GM19324 (cell line): Measurements from ENCODE around the gene TPST2.
"Not testable (repeated sequence)": the region's sequence is repeated elsewhere in the genome, so short reads cannot be mapped to it uniquely, and the experiment has no call there.

Experiments used
- ATAC-seq: cut with Tn5 transposase; IDR thresholded peaks from one replicate; pipeline ENCODE4 v1.9.1; 2021; ENCODE audit warnings: mild to moderate bottlenecking, moderate library complexity; ENCODE audit not compliant: unreplicated experiment, low FRiP score

Gene TPST2

DNA sequence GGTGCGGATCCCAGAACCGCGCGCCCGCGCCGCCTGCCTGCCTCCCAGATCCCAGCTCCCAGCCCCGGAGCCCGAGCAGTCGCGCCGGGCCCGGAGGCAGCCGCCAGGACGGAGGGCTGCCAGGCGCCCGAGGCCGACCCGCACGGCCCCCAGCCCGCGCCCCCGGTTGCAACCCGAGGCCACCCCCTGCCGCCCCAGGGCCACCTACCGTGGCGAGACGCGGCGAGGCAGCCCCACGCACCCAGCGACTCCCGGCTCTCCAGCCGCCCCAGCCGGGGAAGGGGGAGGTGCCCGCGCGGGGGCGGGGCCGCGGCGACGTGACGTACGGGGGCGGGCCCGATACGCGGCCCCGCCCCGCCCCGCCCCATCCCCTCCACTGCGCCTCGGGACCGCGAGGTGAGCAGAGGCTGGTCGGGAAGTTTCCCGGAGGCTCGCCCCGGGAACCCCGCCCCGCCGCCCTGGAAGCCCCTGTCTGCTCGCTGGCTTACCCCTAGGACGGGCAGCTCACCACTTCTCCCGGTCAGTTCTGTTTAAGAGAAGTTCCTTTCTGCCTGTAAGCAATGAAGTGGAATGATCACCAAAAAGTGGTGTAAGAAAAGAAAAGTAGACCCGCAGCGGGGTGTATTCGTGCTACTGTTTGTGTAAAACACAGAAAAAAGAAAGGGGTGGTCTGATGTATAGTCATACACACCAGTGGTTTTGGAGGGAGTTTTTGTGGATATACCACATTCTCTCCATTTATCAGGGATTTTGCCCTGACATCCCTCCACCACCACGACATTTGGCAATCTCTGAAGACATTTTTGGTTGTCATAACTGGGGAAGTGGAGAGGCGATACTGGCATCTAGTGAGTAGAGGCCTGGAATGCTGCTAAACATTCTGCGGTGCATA lies at the start of gene TPST2:
TPST2 (minus strand) TSS at position 288 of the 892 bp plus-strand sequence. CDS start 48,502 bp downstream, outside the sequence.
- peak; percentile 74 for ATAC-seq

DNA sequence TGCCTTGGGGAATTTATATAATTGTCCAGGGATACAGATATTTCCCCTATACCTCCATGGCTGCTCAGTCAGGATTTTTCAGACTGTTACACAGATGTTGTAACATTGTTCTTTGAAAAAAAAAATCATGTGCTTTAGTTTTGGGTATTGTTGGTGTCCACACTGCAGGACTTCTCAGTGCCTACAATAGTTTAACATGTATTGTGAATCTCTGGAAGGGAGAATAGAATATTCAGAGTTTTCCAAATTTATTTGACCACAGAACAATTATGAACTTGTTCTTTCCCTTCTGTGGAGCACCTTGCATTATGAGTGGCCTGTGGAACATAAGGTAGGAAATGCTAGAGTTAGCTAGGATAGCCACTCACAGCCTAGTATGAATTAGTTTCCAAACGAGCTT lies 46.4 kb upstream of the TPST2 start:
- ATAC-seq = no peak

DNA sequence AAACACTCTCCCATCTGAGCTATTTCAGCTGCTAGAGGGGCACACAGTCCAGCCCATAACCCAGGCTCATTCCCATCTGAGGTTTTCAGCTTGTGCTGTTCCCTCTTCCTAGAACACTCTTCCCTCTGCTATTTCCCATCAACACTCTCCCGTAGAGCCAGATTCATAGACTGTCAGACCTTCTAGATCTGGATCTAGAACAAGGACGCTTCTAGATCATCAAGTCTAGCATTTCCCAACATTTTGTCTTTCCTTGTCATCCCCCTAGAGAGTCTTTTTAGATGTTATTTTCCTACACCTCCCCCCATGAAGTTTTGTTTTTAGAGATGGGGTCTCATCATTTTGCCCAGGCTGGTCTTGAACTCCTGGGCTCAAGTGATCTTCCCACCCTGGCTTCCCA lies 45.2 kb upstream of the TPST2 start:
- ATAC-seq = no peak

DNA sequence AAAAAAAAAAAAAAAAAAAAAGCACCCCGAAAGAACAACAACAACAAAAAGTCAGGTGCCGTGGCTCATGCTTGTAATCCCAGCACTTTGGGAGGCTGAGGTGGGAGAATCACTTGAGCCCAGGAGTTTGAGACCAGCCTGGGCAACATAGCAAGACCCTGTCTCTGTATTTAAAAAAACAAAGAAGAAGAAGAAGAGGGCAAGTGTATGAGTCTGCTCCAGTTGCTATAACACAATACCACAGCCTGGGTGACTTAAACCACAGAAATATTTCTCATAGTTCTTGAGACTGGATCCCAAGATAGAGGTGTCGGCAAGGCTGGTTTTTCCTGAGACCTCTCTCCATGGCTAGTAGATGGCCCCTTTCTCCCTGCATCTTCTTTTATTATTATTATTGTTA lies 44.3 kb upstream of the TPST2 start:
- no peak for ATAC-seq

DNA sequence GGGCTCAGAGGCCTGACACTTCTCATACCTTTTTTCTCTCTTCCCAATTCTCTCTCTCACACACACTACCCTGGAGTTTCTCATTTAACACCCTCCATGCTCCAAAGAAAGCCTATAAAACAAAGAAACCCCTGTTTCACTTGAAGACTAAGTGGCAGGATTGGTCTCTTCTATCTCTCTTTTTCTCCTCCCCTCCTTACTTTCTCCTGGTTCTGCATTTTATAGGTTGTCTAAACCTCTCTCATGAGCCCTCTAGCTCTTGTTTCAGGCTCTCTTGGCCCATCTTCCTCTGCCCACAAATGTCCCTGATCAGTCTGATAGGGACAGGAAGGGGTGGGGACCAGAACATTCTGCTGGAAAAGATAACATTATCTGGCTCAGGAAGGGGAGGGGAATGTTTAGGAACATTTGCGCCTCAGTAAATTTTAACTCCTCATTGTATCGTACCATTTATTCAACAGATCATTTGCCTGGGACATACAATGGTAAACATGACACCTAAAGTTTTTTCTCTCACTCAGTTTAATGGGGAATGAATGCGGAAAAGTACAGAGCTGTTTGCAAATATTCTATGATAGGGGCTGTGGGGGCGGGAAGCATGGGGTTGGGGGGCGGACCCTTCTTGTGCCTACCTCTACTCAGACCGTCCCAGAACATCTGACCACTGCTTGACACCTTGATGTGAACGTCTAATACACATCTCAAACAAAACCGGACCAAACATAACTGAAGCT lies 42.7 kb upstream of the TPST2 start:
- ATAC-seq = no peak

DNA sequence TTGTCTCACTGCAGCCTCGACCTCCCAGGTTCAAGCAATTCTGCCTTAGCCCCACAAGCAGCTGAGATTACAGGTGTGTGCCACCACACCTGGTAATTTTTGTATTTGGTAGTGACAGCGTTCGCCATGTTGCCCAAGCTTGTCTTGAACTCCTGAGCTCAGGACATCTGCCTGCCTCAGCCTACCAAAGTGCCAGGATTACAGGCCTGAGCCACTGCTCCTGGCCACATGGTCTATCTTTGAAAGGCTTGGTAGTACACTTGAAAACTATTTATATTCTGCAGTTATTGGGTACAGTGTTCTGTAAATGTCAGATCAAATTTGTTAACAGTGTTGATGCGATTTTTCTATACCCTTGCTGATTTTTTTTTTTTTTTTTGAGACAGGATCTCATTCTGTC lies 41.4 kb upstream of the TPST2 start:
- no peak for ATAC-seq

DNA sequence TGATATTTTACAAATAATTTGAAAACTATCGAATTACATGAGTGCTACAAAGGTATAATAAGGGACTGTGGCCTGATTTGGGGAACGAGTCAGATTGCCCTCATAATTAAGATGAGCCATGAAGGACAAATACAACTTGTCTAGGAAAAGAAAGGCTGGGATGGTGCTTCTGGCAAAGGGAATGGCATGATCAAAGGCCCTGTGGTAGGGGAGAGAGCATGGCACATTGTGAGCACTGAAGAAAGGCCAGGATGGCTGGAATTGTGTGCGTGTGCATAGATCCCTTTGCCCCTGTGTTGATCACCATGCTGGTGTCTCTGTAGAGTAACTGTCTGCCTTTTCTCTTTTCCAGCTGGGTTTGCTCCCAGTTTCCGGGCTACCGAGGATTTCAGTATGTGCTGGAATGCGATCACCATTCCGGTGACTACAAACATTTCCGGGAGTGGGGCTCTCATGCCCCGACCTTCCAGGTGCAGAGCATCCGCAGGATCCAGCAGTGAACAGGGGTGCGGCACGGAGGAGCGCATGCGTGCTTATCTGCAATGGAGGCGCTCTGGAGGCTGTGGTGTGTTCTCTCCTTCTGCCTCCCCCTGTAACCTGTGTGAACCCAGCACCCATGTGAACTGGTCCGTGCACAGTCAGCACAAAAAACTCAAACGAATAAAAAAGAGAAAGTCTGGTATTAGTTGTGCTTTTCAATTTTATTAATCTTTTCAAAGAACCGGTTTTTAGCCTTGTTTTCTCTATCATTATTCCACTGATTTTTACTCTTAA lies 40.2 kb upstream of the TPST2 start:
- ATAC-seq = no peak

DNA sequence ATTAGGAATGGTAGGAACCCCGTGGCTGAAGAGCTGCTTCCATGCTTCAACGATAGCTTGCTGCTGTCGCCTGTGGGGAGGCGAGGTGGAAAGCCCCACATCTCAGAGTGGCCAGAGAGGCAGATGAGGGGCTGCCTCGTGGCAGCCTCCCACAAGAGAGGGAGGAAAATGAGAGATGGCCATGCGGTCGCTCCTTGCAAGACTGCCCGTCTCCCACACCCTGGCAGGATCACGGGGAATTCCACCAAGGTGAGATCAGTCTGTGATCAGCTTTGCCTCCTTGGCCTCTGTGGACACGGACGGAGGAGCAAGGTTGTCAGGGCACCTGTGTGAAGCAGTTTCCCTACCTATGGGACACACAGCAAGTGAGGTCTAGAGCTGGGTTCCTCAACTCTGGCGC lies 34.9 kb upstream of the TPST2 start:
- no peak for ATAC-seq

DNA sequence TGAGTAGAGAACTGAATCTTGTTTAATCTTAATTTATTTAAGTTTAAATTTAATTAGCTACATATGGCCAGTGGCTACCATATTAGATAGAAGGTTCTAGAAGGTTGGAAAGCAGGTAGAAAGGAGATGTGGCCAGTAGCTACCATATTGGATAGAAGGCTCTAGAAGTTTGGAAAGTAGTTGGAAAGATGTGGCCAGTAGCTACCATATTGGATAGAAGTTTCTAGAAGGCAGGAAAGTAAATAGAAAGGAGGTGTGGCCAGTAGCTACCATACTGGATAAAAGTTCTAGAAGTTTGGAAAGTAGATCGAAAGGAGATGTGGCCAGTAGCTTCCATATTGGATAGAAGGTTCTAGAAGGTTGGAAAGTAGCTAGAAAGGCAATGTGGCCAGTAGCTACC lies 34.1 kb upstream of the TPST2 start:
- no peak for ATAC-seq

DNA sequence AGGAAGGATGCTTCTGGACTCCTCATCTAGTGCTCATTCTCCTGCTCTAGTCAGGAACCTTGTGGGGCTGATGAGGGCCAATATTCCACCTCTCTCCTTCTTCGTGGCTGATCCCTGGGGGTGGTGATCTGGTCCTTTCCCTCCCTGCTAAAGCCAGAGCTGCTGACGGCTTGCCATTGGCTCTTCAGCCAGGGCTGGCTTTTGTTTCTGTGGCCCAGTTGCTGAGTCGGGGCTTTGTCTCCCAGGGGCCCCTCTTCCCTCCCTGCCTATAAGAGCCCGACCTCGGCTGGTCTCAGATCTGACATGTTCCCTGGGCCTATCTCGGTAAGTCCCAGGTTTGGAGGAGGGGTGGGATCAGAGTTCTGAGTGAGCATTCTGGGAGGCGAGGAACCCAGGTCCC lies 31.7 kb upstream of the TPST2 start, which contains the start of gene CRYBA4:
CRYBA4 (plus strand) TSS at position 301 of the 400 bp plus-strand sequence. CDS start 634 bp downstream, outside the sequence.
- ATAC-seq = no peak

DNA sequence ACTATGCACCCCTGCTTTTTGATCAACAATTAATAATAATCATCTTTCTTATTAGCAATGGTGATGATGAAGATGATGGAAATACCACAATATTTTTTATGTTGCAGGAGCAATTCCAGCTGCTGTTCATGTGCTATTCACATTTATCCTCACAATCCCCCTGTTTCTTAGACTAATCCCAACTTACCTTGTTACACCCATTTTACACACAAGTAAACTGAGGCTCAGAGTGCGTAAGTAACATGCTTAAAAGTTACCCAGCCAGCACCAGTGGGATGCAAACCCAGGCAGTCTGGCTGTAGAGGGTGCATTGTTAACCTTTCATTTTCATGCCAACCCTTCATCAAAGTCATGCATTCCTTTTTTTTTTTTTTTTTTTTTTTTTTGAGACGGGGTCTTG lies 30.3 kb upstream of the TPST2 start:
- no peak for ATAC-seq

DNA sequence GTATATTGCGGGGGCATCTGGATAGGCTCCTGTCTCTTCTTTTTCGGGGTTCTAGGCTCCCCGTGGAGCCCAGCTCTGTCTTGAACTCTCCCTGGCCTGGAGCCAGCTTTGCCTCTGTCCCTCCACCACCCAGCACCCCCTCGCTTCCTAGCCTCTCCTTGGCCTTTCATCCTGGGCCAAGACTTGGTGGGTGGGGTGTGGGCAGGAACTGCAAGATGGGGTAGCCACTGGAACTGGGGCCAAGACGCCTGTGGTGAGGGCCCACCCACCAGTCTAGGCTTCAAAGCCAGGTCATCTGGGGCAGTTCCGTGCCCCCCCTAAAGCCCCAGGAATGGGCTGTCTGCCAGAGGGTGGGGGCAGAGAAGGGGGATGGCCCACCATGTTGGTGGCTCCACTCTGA lies 29.6 kb upstream of the TPST2 start:
- no peak for ATAC-seq

DNA sequence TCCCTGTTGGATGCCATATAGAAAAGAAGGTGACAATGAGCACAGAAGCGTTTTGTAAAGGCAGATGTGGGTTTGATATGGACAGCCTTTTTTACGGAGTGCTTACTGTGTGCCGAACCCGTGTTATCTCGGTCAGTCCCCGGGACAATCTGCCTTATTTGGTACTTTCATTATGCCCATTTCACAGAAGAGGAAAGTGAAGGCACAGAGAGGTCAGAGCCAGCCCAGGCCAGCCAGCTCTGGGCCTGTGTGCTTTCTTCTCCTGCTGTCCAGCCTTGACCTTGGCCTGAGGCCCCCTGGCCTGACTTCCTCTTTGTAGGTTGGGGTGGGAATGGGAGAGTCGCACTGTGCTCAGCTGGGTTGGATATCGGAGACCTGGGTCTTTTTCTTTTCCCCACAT lies 28.5 kb upstream of the TPST2 start:
- ATAC-seq = no peak

DNA sequence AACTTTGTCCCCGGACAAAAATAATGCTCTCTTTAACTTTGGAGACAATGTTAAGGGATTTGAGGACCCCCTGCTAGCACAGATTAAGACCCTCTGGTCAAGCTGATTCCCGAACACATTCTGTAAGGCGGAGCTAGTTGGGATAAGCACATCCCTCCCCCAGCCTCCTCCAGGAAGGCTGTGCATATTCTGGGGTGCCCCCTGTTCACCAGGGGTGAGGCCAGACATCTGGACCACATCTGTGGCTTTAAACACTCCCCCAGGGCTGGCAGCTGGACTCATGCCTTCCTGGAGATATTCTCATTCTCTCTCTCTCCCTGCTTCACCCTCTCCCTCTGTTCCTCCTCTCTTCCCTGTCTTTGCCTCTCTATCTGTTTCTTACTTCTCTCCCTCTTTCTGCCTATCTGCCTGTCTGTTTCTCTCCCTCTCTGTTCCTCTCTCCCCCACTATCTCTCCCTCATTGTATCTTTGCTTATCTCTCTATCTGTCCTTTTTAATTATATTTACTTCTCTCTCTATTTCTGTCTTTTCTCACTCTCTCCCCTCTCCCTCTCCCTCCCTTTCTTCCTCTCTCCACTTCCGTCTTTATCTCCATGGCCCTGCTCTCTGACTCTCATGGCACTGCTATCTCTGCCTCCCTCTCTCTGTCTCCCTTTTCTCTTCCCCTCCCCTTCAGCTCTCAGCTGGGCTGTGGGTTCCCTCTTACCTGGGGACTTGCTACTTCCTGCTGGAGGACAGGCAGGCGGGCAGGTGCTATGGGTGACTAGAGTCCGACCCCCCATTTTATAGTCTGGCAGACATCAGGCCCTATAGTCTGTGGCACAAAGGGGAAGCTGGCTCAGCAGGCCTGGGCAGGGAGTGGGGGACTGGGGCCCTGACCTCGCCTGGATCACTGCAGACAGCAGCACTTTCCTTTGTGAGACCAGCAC lies 27.6 kb upstream of the TPST2 start, which contains the start of gene CRYBB1:
CRYBB1 (minus strand) TSS at position 757 of the 929 bp plus-strand sequence. CDS start 1,708 bp downstream, outside the sequence.
- ATAC-seq = no peak

DNA sequence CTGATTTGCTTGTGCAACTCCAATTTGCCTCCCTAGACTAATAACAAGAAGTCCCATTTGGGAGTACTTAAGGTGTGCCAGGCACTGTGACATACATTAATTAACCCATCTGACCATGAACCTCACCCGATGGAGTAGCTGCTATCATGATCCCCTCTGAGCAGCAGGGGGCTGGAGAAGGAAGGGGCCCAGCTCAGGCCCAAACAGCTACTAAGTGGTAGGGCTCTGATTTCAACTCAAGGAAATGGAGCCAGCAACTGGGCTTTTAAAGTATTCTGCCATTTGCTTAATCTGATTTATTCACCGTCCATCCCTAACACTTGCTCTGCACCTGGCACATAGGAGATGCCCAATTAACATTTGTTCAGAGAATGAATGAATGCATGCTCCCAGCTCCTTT lies 26.7 kb upstream of the TPST2 start:
- no peak for ATAC-seq

DNA sequence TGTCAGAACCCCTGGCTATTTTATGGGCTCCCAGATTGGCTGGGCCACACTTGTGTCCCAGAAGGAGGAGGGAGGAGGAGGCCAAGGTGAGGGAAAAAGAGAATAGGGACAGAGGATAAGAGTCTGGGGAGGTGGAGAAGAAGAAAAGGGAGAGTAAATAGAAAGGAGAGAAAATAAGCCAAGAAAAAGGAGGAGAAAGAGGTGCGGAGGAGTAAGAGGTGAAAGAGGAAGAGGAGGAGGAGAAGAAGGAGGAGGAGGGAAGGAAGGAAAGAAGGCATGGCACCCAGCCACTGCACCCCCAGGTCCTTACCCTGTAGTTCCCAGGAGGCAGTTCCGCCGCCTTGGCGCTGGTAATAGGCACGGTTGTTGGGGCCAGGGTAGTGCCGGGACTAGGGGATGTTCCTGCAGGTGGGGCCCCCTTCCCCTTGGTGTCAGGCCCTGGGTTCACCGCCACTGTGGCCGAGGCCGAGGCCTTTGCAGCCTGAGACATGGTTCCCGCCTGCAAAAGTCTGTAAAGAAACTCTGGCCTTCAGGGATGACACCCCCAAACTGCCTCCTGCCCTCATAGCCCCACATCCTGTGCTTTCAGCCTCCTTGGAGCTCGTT lies 26.0 kb upstream of the TPST2 start:
- ATAC-seq = no peak

DNA sequence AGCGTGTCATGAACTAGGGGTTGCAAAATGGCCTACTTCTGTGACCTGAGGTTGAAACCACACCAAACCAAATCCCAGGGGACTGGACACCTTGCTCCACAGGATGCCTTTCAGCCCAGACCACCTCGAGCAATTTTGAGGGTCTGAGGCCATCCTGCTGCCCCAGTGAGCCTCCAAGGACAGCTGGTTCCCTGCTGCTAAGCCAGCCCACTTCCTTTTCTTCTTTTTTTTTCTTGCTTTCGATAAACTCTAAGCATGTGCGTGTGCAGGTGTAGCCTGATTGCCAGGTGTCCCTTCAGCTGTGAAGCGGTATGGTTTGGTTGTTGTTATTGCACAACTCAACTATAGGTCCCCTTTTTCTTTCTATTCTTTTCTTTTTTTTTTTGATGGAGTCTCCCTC lies 25.2 kb upstream of the TPST2 start:
- ATAC-seq = no peak

DNA sequence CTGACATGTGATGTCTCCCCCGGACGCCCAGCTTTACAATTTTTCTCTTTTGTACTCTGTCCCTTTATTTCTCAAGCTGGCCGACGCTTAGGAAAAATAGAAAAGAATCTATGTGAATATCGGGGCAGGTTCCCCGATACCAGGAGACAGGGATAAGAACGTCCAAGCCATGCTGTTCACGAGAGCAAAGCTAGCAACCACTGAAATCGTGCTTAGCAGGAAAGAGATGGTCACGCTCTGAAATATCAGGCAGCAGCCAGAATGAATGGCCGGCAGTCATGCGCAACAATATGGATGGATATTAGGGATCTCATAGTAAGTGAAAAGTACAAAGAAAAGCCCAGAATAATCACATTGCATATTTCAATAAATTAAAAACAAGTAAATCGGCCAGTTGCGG lies 24.4 kb upstream of the TPST2 start:
- no peak for ATAC-seq

DNA sequence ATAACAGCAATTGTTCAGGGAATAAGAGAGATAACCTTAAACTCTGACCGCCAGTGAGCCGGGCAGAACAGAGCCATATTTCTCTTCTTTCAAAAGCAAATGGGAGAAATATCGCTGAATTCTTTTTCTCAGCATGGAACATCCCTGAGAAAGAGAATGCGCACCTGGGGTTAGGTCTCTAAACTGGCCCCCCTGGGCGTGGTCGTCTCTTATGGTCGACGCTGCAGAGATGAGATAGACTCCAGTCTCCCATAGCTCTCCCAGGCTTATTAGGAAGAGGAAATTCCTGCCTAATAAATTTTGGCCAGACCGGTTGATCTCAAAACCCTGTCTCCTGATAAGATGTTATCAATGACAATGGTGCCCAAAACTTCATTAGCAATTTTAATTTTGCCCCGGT lies 23.8 kb upstream of the TPST2 start:
- ATAC-seq = not testable (repeated sequence)
